T-helper 1 cell treated with Interleukin-12 subunit alpha and Interleukin-12 subunit beta and Interleukin-4 antibody, amounts not matched to agents 30 ng/mL and 1 ng/mL, for 36 hours (primary cell): ENCODE data around the gene BRWD1. TPM values are rescaled to one million over a fixed set of nuclear protein-coding genes. Genes with fewer than 3 reads are reported as not detected.

Experiments used
- intact Hi-C: fragments of 100-400 bp; cut with micrococcal nuclease; formaldehyde crosslinking; loops from one replicate; pipeline ENCODE4 v1.15.1; 2024
- total RNA-seq: library from RNA; stranded (reverse); gene quantifications from 2 replicates; pipeline ENCODE4 v1.2.3, GENCODE V29; 2022

The BRWD1 gene
- total RNA-seq, 1 donor from 2014 or later: 40.5 TPM

GRCh38 chr21:39142972-39143371 lies 170.5 kb downstream of the BRWD1 start:
- intact Hi-C loops: no loop called here

- intact Hi-C loops: no loop called here
These were observed 171.9 kb downstream of the BRWD1 start for GRCh38 chr21:39141502-39141901.

DNA sequence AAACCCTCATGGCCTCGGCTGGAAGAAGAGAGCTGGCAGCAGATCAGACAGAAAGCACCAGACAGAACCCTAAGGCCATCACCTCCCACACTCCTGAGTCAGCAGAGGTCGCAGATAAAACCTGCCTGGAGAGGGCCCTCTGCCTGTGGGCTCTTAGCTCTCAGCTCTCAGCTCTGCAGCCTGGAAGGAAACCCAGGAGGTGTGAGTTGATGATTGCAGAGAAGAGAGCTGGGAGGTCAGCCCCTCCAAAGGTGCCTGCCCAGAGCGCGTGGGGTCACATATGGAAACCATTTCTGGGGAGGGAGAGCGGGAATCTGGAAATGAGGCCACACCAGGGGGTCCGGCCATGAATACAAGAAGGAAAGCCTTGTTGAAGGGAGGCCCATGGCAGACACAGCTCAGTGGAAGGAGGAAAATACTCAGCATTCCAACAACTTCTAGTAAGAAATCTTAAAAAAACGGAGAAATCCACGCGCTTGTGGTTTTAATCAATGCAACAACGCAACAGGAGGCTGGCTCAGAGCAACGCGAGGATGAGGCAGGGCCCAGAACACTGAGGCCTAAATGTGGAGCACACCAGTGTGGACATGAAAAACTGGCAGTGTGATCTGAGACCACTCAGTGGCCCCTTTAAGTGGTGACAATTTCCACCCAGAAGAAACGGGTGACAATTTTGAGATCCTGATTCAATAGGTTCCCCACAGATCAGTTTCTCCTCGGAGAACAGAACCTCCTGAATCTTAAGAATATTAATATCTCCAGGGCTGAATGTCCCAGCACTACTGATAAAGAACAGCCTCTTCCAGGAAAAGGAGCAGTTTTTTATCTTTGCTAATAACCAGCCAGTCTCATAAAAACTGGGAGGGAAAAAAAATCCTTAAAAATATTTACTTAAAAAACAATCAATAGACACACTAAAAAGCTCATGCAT lies 175.9 kb downstream of the BRWD1 start:
- intact Hi-C loops: loop anchor here (1.0 to 10.0 kb wide), 4 partner anchors 223 to 632 kb away; no protein-coding TSS in a partner anchor

GRCh38 chr21:39136711-39137110 lies 176.7 kb downstream of the BRWD1 start:
- intact Hi-C loops: loop anchor here (10.0 kb wide), 1 partner anchor 222 kb away; no protein-coding TSS in a partner anchor

DNA sequence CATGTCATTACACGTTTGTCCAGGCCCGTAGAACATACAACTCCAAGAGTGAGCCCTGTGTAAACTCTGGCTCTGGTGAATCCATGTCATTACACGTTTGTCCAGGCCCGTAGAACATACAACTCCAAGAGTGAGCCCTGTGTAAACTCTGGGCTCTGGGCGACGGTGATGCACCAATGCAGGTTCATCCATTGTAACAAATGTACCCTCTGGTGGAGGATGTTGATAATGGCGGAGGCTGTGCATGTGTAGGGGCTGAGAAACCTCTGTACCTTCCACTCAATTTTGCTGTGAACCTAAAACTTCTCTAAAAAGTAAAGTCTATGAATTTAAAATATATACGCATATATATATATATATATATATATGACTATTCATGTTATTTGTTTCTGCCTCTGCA lies 177.3 kb downstream of the BRWD1 start:
- intact Hi-C loops: loop anchor here (10.0 kb wide), 1 partner anchor 221 kb away; no protein-coding TSS in a partner anchor

DNA sequence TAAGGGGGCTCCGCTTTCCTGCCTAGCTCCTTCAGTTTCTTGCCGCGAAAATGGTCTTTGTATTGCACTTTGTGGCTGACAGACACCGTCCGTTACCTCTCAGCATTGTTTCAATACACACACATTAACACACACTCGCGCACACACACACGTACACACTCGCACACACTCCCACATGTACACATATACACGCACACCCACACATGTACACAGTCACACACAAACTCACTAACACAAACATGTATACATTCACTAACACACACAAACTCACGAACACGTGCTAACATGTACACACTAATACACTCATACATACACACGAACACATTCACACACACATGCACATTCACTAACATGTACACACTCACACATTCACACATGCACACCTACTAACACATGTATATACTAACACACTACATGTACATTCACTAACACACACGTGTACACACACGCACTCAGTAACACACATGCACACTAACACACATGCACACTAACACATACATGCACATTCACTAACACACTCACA lies 179.1 kb downstream of the BRWD1 start:
- intact Hi-C loops: loop anchor here (10.0 kb wide), 1 partner anchor 220 kb away; no protein-coding TSS in a partner anchor

Other genes with a start within 250 kb of the BRWD1 start
- 58.5 and 66.1 TPM in 2 replicates for gene PSMG1, start 130.2 kb downstream of the BRWD1 start, total RNA-seq
- 275 and 306 TPM in 2 replicates for gene HMGN1, start 35.5 kb upstream of the BRWD1 start, total RNA-seq
- gene LCA5L, start 132.1 kb upstream of the BRWD1 start, total RNA-seq: 0.07 TPM in 1 of 2 replicates, not detected in the other
- 1.0 and 1.2 TPM in 2 replicates for gene SH3BGR, start 138.3 kb upstream of the BRWD1 start, total RNA-seq